ENCODE results near the gene SPTLC3.
"Not testable (repeated sequence)": the region's sequence is repeated elsewhere in the genome, so short reads cannot be mapped to it uniquely, and the experiment has no call there.

The SPTLC3 gene

DNA sequence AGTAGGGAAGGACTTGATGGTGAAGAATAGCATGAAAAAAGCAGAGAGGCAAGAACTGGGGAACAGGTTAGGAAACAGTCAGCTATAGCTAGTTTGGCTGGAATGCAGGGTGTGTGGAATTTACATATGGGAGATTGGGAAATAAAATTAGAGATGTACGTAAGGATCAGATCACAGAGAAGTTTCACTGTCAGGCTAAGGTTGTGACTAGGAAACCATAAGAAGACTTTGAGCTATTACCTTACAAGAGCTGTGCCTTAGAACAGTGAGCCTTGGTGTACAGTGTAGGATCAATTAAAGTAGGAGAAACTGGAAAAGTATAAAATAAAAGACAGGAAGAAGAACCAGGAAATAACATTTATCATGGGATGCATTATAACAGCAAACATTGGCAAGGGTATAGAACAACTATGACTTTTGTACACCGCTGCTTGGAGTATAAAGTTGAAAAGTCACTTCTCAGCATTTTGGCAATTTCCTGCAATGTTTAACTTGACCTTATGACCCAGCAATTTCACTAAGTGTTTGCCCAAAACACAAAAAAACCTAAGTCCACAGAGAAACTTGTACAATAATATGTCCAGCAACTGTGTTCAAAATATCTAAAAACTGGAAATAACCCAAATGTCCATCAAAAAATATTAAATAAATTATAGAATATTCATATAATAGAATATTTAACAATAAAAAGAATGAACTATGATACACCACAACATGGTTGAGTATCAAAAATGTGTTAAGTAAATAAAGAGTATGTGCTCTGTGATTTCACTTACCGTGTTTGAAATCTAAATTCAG, 31.2 kb upstream of the SPTLC3 start:
- intact Hi-C loops (cut with micrococcal nuclease), result no loop called here
- no peaks in the 10 kb centered on the region for H3K4me1 Mint-ChIP-seq (ENCODE audit: low read depth)
- no peaks in the 10 kb centered on the region for H3K27me3 Mint-ChIP-seq
- no peak overlapping the region for H3K27ac Mint-ChIP-seq
- H3K36me3 Mint-ChIP-seq (ENCODE audit: low read depth), result no peaks in the 10 kb centered on the region
- no peak overlapping the region for H3K4me3 Mint-ChIP-seq
- no peaks in the 10 kb centered on the region for H3K9me3 Mint-ChIP-seq

DNA sequence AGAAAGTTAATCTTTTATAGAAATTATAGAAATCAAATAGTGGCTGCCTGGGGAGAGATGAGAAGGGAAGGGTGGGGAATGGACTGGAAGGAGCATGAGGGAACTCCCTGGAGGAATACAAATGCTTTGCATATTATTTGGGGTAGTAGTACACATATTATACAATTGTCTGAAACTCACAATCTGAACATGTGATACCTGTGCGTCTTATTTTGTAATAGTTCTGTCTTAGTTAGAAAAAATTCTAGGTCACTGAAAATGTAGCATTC, 30.7 kb upstream of the SPTLC3 start:
- H3K36me3 Mint-ChIP-seq (ENCODE audit: low read depth), result no peaks in the 10 kb centered on the region
- H3K9me3 Mint-ChIP-seq, result no peaks in the 10 kb centered on the region
- intact Hi-C loops (cut with micrococcal nuclease), result no loop called here
- no peaks in the 10 kb centered on the region for H3K27me3 Mint-ChIP-seq
- no peaks in the 10 kb centered on the region for H3K4me1 Mint-ChIP-seq (ENCODE audit: low read depth)
- no peak overlapping the region for H3K27ac Mint-ChIP-seq
- H3K4me3 Mint-ChIP-seq, result no peak overlapping the region

DNA sequence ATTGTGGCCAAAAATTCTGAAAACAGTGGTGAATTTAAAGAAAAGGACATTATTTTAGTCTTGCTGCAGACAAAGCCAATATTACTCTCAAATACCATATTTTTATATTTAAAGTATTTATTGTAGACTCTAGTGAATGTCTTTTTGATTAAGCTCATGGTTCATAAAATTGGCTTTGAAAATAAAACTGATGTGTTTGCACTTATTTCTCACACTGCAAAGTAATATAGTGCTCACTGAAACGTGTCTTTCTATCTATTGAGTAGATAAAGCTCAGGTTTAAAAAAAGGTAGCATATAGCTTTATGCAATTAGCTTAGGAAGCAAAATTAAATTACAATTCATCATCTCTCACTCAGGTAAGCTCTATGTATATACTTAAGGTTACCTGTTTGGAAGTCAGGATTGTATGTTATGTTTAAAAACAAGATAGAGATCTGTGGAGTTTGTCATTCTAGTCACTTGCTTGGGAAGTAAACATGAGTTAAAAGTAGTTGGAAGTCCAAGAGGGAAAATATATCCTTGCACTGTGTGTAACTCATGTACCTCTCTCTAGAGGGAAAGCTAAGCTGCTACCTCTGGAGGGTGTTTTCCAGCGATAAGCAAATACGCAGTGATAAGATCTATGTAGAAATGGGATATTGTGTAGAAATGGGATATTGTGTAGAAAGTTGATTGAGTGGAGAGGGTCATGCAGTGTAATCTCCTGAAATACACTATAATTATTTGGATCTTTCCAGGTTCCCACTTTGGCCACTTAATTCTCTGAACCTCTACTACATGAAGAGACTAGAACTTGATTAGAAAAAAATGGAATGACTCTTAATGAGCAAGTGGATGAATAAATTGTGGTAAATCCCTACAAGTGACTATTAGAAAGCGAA, 29.9 kb upstream of the SPTLC3 start:
- Mint-ChIP-seq H3K4me1 (ENCODE audit: low read depth) (no peaks in the 10 kb centered on the region), H3K27me3 (no peaks in the 10 kb centered on the region), H3K36me3 (ENCODE audit: low read depth) (no peaks in the 10 kb centered on the region), H3K4me3 (no peak overlapping the region), H3K27ac (no peak overlapping the region), H3K9me3 (no peaks in the 10 kb centered on the region)
- intact Hi-C loops (cut with micrococcal nuclease), result no loop called here

DNA sequence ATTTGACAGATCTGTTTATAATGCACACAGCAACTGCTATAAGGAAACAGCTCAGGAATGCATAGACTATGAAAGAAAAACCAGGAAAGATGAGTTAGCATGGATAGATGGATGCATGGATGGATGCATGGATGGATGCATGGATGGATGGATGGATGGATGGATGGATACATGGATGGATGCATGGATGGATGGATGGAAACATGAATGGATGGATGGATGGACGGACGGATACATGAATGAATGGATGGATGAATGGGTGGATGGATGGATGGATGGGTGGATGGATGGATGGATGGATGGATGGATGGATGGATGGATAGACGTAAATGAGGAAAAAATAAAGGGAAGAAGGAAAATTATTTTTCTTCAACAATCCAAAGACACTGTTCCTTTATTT, 29.1 kb upstream of the SPTLC3 start:
- H3K27me3 Mint-ChIP-seq; H3K9me3 Mint-ChIP-seq; H3K4me1 Mint-ChIP-seq (ENCODE audit: low read depth); intact Hi-C loops (cut with micrococcal nuclease); H3K36me3 Mint-ChIP-seq (ENCODE audit: low read depth); H3K4me3 Mint-ChIP-seq; H3K27ac Mint-ChIP-seq: not testable (repeated sequence)

DNA sequence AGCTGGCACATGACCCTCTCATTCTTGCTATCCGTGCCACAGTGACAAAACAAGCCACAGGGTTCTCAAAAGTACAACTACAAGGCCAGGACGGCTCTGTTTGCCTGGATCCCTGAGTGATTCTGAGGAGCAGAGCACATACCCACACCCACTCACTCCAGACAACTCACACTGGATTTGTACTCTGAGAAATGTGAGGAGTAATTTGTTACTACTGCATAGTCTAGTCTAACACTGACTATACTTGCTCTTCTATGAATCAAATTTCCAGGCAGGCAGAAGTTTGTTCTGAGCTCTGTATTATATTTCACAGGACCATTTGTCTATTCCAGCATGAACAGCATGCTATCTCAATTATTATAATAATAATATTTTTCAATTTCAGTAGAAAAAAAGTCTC, 26.7 kb upstream of the SPTLC3 start:
- Mint-ChIP-seq H3K27me3 (no peaks in the 10 kb centered on the region), H3K9me3 (no peaks in the 10 kb centered on the region)
- intact Hi-C loops (cut with micrococcal nuclease), result no loop called here

DNA sequence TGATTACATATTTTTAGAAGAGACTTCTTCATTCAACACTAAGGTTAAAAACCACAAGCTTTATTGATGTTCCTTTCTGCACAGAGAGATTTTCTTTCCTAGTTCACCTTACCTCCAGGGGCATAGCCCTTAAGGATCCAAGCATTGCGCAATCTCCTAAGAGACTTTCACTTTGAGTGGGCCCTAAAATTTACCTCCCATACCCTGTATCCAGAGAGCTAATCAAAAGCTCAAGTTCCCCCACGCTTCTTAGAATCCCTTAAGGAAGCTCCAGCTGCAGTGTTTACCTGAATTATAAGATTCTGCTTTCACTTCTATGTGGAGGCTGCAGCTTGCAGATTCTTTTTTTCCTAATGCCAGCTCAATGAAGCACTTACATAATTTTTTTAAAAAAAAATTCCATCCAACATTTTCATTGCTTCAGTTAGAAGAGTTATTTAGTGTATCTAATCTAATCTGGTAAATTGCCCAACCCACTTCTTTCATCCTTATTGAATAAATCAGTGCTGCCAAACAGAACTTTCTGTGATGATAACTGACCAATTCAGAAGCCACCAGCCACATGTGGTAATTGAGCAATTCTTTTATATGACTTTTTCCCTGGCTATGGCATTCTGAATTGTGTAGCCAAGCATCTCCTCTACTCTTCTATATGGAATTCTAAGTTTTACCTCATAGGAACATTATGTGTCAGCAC, 24.6 kb upstream of the SPTLC3 start:
- Mint-ChIP-seq H3K36me3 (ENCODE audit: low read depth) (no peaks in the 10 kb centered on the region), H3K4me3 (no peak overlapping the region), H3K4me1 (ENCODE audit: low read depth) (no peaks in the 10 kb centered on the region), H3K27me3 (no peaks in the 10 kb centered on the region), H3K9me3 (no peaks in the 10 kb centered on the region), H3K27ac (no peak overlapping the region)
- intact Hi-C loops (cut with micrococcal nuclease), result no loop called here

More for the DNA sequence above, 26.7 kb upstream of the SPTLC3 start:
- Mint-ChIP-seq H3K4me1 (ENCODE audit: low read depth) (no peaks in the 10 kb centered on the region), H3K4me3 (no peak overlapping the region), H3K27ac (no peak overlapping the region), H3K36me3 (ENCODE audit: low read depth) (no peaks in the 10 kb centered on the region)

DNA sequence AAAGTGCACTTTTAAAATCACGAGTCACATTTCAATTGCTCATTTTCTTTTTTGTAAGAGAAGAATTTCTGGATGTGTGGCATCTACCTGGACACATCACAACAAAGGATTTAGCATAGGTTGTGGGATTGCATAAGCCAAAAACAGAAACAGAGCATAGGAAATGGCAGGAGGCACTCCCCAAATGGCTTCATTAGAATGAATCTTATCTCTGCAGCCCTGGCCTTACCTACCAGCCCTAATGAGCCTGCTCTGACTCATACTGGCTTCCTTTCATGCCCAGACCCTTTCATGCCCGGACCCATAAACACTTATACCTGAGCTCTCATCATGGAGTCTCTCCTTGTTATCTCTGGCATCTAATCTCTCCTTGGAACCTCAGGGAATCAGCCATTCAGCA, 23.9 kb upstream of the SPTLC3 start:
- intact Hi-C loops (cut with micrococcal nuclease), result no loop called here
- Mint-ChIP-seq H3K36me3 (ENCODE audit: low read depth) (no peaks in the 10 kb centered on the region), H3K4me3 (no peak overlapping the region), H3K9me3 (no peaks in the 10 kb centered on the region), H3K27me3 (no peaks in the 10 kb centered on the region), H3K4me1 (ENCODE audit: low read depth) (no peaks in the 10 kb centered on the region), H3K27ac (no peak overlapping the region)

DNA sequence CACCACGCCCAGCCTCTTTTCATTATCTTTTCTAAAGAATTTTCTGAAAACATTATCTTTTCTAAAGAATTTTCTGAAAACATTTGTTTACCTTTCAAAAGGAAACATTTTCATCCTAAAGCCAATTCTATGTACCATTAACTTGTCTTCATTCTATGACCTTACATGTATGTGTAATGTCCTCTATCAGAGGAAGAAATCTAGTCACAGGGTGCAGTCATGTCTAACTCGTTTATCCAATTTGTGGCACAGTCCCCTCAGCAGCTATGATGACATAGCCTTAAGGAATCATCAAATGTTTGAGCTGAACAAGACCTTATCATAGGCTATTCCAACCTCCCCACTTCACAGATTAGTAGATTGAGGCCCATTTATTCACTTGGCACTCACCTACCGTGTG, 21.5 kb upstream of the SPTLC3 start:
- no peaks in the 10 kb centered on the region for H3K4me1 Mint-ChIP-seq (ENCODE audit: low read depth)
- H3K36me3 Mint-ChIP-seq (ENCODE audit: low read depth), result no peaks in the 10 kb centered on the region
- H3K27ac Mint-ChIP-seq, result no peak overlapping the region
- peaks cover 2% of the 10 kb centered on the region for H3K27me3 Mint-ChIP-seq
- no peaks in the 10 kb centered on the region for H3K9me3 Mint-ChIP-seq
- H3K4me3 Mint-ChIP-seq, result no peak overlapping the region
- intact Hi-C loops (cut with micrococcal nuclease), result no loop called here

DNA sequence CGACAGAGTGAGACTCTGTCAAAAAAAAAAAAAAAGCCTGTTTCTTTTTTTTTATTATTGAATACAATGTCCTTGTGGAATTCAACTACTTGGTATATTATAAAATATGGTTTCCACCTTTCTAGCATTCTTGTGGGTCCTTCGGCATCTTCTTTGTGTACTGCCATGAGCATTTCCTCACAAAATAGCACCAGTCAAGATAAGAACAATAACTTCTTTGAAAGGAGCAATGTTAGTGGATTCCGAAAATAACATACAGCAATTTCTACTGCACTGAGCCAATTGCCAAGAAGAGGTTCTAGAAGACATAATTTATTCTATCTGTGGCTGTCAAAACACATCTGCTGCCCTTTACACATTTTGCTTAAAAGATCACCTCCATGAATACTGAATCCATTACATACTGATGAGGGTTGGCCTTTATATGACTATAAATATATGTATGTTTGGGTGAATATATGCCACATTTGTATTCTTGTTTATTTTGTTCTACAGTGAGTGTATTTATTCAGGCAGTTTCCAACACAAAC, 19.1 kb upstream of the SPTLC3 start:
- Mint-ChIP-seq H3K27me3 (peaks cover 2% of the 10 kb centered on the region), H3K9me3 (no peaks in the 10 kb centered on the region), H3K27ac (no peak overlapping the region), H3K4me1 (ENCODE audit: low read depth) (no peaks in the 10 kb centered on the region), H3K4me3 (no peak overlapping the region), H3K36me3 (ENCODE audit: low read depth) (no peaks in the 10 kb centered on the region)
- intact Hi-C loops (cut with micrococcal nuclease), result no loop called here

DNA sequence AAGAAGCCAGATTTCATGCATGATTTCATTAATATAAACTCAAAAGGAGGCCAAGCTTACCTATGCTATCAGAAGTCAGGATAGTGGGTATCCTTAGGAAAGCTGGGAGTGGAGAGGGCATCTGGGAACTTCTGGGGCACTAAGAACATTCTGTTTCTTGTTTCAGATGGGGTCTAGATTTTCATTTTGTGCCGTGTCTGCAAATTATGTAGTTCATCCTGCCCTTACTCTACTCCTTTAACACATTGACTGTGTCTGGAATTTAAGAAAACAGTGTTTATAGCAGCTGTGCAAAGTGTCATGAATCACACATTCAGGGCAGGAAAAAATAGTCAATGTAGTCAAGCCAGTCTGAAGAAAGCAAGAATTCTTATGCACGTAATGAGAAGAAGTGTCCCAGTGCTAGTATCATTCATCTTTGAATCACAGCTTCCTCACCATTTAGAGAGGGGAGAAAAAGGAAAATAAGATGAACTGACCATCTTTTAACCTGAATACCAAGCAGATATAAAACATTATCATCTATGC, 11.6 kb upstream of the SPTLC3 start:
- no peak overlapping the region for H3K27ac Mint-ChIP-seq
- H3K27me3 Mint-ChIP-seq, result no peaks in the 10 kb centered on the region
- no peaks in the 10 kb centered on the region for H3K4me1 Mint-ChIP-seq (ENCODE audit: low read depth)
- intact Hi-C loops (cut with micrococcal nuclease), result no loop called here
- H3K4me3 Mint-ChIP-seq, result no peak overlapping the region
- H3K9me3 Mint-ChIP-seq, result no peaks in the 10 kb centered on the region
- H3K36me3 Mint-ChIP-seq (ENCODE audit: low read depth), result no peaks in the 10 kb centered on the region

DNA sequence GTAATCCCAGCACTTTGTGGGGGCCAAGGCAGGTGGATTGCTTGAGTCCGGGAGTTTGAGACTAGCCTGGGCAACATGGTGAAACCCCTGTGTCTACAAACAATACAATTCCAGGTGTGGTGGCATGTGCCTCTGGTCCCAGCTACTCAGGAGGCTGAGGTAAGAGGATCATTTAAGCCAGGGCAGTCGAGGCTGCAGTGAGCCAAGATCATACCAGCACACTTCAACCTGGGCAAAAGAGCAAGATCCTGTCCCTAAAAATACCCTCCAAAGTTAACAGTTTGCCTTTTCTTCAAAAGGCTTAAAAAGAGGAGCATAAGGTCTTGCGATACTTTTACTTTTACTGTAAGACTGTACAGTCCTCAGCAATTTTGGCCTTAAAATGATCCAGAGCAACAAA, 10.7 kb upstream of the SPTLC3 start:
- Mint-ChIP-seq H3K27ac (no peak overlapping the region), H3K9me3 (no peaks in the 10 kb centered on the region), H3K4me3 (no peak overlapping the region), H3K4me1 (ENCODE audit: low read depth) (no peaks in the 10 kb centered on the region), H3K27me3 (no peaks in the 10 kb centered on the region), H3K36me3 (ENCODE audit: low read depth) (no peaks in the 10 kb centered on the region)
- intact Hi-C loops (cut with micrococcal nuclease), result no loop called here

DNA sequence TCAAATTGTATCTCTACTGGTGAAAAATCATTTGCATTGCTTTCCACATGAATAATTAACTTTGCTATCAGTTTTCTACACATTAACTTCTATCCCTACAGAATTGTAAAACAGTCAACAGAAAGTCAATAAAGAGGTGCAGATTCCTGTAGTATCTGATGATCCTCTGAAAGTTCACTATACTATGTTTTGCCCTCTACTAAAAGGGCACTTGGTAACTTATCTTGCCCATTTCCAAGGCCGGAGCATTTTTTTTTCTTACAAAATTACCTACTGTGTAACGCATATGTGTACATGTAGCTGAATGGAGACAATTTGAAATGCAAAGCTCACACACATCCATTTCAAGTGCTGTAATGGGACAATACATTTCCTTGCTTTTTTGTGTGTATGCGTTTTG, 9.6 kb upstream of the SPTLC3 start:
- H3K27ac Mint-ChIP-seq, result no peak overlapping the region
- no peaks in the 10 kb centered on the region for H3K27me3 Mint-ChIP-seq
- H3K9me3 Mint-ChIP-seq, result no peaks in the 10 kb centered on the region
- intact Hi-C loops (cut with micrococcal nuclease), result no loop called here
- no peak overlapping the region for H3K4me3 Mint-ChIP-seq
- H3K4me1 Mint-ChIP-seq (ENCODE audit: low read depth), result no peaks in the 10 kb centered on the region
- H3K36me3 Mint-ChIP-seq (ENCODE audit: low read depth), result no peaks in the 10 kb centered on the region

DNA sequence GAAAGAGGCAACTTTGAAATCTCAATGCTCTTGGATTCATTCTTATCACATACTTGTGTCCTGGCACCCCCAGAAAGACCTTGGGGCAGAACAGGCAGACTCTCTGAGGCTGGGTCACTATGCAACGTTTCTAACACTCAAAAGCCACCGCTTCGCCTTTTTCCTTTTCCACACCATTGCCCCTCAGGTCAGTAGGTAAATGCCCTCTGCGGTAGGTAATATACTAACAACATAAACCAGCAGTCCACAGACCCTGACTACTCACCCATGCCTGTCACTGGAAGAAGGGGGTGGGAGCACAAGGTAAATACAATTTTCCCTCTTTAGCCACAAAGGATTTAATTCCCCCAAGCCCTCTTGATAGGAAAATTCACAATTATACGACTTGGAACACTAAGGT, 6.5 kb upstream of the SPTLC3 start:
- Mint-ChIP-seq H3K9me3 (no peaks in the 10 kb centered on the region), H3K27me3 (no peaks in the 10 kb centered on the region), H3K27ac (no peak overlapping the region), H3K4me3 (no peak overlapping the region), H3K36me3 (ENCODE audit: low read depth) (no peaks in the 10 kb centered on the region), H3K4me1 (ENCODE audit: low read depth) (no peaks in the 10 kb centered on the region)
- intact Hi-C loops (cut with micrococcal nuclease), result no loop called here

DNA sequence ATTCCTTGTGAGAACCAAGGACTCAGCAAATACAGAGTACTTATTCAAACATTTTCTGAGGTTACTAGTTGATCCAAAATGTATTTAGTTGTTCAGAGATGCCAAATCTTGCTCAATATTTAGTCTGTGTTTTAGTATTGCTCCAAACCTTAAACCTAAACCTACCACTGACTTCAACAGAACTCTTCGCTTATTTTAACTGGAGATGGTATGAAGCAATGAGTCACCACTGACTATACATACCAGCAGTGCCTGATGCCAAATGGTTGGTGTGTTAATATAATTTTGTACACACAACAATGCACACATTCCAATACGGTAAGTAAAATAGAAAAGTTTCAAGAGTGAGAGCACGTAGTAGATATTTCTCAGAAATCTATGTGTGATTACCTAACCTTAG, 1.9 kb upstream of the SPTLC3 start:
- intact Hi-C loops (cut with micrococcal nuclease), result loop anchor here (5.0 kb wide), 1 partner anchor 775 kb away; the partner anchor contains the start of gene ESF1
- Mint-ChIP-seq H3K27me3 (peaks cover 12% of the 10 kb centered on the region), H3K9me3 (no peaks in the 10 kb centered on the region), H3K4me3 (no peak overlapping the region), H3K4me1 (ENCODE audit: low read depth) (peaks cover 18% of the 10 kb centered on the region), H3K27ac (no peak overlapping the region), H3K36me3 (ENCODE audit: low read depth) (no peaks in the 10 kb centered on the region)

Data from dendritic cell treated with granulocyte-macrophage colony-stimulating factor and Interleukin-4, amounts not matched to agents 40 ng/mL and 50 ng/mL, for 4 days (primary cell).